ENCODE measurements around the gene SLC9C2.
"Not testable (repeated sequence)": the region's sequence is repeated elsewhere in the genome, so short reads cannot be mapped to it uniquely, and the experiment has no call there.

DNA sequence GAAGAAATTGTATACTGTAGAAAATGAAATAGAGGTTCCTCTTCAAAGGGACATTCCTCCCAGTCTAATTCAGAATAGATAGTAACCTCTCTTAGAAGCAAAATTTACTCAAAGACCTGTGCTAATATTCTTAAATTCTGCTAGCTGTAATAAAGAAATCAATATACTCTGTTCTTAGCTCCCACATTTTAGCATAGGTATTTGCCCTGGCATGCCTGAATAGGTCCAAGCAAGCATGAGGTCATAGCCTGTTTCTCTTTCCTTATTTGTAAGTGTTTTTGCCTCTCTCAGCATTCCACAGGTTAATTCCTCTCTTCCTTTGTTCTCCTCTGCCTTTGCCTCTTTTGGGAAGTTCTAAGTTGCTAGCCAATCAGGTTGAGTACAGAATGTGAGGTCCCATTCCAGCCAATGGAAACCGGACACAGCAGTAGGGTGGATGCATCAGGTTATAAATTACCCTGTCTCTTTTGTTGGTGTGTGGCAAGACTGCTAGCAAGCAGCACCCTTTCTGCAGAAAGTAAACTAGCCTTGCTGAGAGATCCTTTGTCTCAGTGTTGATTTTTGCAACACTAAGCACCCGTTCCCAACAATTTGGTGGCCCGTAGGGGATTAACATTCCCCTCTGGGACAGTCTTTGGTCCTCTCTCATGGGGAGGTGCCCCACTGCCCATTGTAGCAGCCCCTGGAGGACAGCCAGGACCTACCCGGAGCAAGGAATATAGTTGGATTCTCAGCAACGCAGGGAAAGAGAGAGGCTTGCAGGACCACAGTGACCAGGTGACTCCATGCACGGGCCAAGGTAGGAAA is 34.6 kb upstream of the SLC9C2 start:
- TF ChIP-seq, protein P1, sequence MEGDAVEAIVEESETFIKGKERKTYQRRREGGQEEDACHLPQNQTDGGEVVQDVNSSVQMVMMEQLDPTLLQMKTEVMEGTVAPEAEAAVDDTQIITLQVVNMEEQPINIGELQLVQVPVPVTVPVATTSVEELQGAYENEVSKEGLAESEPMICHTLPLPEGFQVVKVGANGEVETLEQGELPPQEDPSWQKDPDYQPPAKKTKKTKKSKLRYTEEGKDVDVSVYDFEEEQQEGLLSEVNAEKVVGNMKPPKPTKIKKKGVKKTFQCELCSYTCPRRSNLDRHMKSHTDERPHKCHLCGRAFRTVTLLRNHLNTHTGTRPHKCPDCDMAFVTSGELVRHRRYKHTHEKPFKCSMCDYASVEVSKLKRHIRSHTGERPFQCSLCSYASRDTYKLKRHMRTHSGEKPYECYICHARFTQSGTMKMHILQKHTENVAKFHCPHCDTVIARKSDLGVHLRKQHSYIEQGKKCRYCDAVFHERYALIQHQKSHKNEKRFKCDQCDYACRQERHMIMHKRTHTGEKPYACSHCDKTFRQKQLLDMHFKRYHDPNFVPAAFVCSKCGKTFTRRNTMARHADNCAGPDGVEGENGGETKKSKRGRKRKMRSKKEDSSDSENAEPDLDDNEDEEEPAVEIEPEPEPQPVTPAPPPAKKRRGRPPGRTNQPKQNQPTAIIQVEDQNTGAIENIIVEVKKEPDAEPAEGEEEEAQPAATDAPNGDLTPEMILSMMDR (IDR thresholded peaks at IDR 0.05): not testable (repeated sequence)
- TF ChIP-seq EP300, POLR2A (IDR thresholded peaks at IDR 0.05): not testable (repeated sequence)
